Activated CD4-positive, alpha-beta T cell treated with anti-CD3 and anti-CD28 coated beads, Interleukin-10, Interleukin-2, amounts not matched to agents 100 ng/mL and 50 ng/mL, durations not matched to agents 16 hours and 8 hours (primary cell): Measurements from ENCODE around the gene FCHO2.

Experiments used
- DNase-seq: peaks from one replicate; pipeline ENCODE4 v3.0.0-alpha.2; 2020

The FCHO2 gene

DNA sequence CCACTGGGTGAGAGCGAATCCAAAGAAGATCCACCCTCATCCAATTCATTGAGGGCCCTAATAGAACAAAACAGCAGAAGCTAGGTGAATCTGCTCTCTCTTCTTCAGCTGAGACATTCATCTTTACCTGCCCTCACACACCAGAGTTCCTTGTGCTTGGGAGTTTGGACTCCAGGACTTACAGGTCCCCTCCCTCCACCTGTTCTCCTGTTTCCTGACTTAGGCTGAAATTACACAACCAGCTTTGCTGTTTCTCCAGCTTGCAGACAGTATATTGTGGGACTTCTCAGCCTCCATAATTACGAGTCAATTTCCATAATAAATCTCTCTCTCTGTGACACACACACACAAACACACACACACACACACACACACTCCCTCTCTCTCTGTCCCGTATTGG, 183.6 kb downstream of the FCHO2 start:
- no peak for DNase-seq
